Fibroblast of skin of abdomen (primary cell): Measurements from ENCODE around the gene B4GALT3.

ENCODE experiments used
- DNase-seq: peaks from one replicate; pipeline ENCODE4 v3.0.0-alpha.2; 2013

B4GALT3 gene

DNA sequence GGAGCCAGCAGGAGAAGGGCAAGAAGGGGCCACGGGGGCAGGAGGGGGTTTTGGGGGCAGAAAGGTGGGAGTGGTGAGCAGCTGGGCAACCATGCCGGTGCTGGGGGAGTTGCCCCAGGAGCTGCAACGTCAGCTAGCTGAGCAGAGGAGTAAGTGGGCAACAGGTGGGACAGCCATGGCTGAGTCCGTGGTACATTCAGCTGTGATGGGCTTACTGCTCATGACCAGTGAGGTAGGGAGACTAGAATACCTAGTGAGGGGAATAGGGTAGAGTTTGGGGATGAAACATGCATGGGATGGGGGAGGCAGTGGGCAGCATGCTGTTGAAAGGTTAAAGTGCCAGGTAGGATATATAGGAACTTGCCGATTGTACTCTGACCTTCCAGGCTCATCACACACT is 15.7 kb downstream of the B4GALT3 start:
- DNase-seq: no peak

GRCh38 chr1:161160671-161161145 is 16.6 kb downstream of the B4GALT3 start:
- DNase-seq: no peak

DNA sequence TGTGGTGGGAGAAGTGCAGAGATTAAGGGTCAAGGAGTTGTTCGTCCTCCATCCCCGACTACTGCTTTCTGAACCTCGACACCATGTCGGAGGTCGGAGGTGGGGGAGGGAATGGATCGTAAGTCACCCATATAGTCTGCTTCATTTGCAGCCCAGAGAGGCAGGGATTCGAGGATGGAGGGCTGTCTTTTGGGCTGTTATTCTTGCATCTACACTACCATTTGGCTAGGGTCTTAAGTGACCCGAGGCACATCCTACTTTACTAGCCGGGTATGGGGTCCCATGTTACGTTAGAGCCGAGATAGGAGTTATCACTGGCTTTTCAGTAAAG is 17.4 kb downstream of the B4GALT3 start:
- DNase-seq: no peak

GRCh38 chr1:161159087-161159912 is 18.0 kb downstream of the B4GALT3 start, which contains the start of gene USP21:
TSS of gene USP21 (plus strand) at chr1:161159500. CDS start at chr1:161160641, 1,141 bp downstream.
- DNase-seq: peak; percentile 88

GRCh38 chr1:161158316-161159010 is 18.8 kb downstream of the B4GALT3 start:
- DNase-seq: no peak

DNA sequence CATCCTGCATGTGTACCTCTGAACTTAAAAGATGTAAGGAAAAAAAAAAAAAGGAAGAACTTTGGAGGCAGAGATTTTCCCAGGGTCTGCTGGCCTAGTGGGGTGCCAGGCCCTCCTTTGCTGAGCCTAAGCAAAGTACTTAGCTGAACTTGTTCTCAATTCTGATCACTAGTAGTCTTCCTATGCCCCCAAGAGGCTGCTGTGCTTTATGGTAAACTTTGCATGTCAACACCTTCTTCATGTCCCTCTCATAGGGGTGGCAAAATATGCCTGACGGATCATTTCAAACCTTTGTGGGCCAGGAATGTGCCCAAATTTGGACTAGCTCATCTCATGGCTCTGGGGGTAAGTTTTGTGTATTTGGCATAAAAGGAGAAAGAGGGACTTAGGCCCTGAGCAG is 19.4 kb downstream of the B4GALT3 start:
- no peak for DNase-seq

GRCh38 chr1:161153682-161154337 is 23.5 kb downstream of the B4GALT3 start, which contains the start of gene UFC1:
TSS of gene UFC1 (plus strand) at chr1:161153978. CDS start at chr1:161153998, 20 bp downstream.
- DNase-seq: peak; percentile 90

DNA sequence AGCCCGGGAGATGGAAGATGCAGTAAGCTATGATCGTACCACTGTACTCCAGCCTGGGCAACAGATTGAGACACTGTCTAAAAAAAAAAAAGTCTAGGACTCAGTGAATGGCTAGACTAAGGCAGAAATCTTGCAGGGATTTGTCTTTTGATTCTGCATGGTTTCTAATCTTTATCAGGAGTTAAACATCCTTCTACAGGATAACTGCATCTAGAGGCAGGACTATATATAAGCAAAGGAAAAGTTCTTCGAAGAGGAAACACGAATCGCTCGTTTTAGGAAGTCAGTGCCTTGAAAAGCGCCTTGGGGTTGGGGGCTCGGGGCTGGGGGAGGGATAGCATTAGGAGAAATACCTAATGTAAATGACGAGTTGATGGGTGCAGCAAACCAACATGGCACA is 24.1 kb downstream of the B4GALT3 start:
- DNase-seq: no peak

DNA sequence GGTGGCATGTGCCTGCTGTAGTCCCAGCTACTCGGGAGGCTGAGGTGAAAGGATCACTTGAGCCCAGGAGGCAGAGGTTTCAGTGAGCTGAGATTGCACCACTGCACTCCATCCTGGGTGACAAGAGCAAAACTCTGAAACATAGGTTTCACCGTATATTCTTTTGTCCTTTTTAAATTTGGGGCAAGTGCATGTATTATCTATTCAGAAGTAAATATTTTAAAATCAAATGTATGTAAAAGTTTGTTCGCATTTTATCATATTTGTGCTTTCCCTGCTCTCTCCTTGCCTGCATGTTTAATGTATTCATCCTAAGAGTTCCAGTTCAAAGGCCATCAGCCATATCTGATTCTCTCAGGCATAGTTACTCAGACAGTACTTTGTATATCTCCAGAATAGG is 31.5 kb downstream of the B4GALT3 start:
- no peak for DNase-seq

GRCh38 chr1:161140755-161141400 is 36.4 kb downstream of the B4GALT3 start:
- DNase-seq: no peak

- DNase-seq: peak; percentile 49
Observed at GRCh38 chr1:161139766-161140165, 37.5 kb downstream of the B4GALT3 start.

- DNase-seq: no peak
Observed at GRCh38 chr1:161138431-161138830, 38.9 kb downstream of the B4GALT3 start.

DNA sequence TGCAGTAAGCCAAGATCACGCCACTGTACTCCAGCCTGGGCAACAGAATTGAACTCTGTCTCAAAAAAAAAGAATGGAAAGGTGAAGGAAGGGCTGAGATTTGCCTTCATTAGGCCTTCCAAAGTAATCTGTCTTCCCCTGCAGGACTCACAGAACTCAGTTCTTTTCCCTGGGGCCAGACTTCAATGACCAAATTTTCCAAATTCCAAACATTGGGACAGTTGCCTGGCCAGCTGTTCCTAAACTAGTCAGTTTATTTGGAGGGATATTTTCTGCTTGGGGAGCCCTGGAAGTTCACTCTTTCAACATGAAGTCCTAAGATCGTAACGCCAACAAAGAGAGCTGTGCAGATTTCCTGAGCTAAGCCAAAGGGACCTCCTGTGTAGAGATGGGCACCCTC is 39.4 kb downstream of the B4GALT3 start:
- DNase-seq: no peak

GRCh38 chr1:161133220-161133740 is 44.0 kb downstream of the B4GALT3 start:
- DNase-seq: no peak

DNA sequence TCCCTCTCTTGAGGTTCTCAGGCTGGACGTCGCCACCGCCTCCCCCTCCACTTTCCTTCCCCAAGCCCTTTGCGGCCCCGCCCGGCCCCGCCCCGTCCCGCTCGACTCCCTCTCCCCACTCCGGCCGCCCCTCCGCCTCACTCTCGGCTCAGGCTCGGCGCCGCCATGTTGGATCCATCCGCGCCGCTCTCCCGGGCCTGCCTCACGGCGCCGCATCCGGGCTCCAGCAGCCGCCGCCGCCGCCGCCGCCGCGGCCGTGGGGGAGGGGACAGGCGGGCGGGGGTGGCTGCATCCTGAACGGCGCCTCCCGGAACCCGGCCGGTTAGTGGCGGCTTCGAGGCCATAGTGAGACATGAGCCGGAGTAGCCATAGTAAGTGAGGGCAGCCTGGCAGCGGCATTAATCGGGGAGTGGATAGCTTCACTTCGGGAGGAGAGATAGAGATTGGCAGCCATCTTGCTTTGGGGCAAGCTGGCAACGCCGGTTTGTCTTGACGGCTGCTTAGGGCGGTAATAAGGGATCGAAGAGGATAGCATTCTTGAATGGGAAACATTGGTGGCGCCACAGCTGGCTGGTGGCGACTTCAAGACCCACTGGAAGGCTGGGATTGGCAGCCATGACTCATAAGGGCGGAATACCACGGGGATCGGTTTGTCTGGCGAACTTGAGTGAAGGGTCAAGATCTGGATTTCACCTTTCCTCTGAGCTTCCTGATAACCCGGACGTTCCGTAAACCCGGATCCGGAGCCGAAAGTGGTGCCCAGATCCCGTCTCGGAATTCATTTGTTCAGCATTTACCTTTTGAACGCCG is 44.7 kb downstream of the B4GALT3 start, which contains the start of gene DEDD:
Gene DEDD (minus strand): TSS at position 258 of the 810 bp plus-strand sequence. CDS start 8,205 bp downstream, outside the sequence.
- DNase-seq: peak; percentile 98

GRCh38 chr1:161131523-161132409 is 45.5 kb downstream of the B4GALT3 start:
- no peak for DNase-seq

- DNase-seq: no peak
Observed at GRCh38 chr1:161130266-161130665, 47.0 kb downstream of the B4GALT3 start.

DNA sequence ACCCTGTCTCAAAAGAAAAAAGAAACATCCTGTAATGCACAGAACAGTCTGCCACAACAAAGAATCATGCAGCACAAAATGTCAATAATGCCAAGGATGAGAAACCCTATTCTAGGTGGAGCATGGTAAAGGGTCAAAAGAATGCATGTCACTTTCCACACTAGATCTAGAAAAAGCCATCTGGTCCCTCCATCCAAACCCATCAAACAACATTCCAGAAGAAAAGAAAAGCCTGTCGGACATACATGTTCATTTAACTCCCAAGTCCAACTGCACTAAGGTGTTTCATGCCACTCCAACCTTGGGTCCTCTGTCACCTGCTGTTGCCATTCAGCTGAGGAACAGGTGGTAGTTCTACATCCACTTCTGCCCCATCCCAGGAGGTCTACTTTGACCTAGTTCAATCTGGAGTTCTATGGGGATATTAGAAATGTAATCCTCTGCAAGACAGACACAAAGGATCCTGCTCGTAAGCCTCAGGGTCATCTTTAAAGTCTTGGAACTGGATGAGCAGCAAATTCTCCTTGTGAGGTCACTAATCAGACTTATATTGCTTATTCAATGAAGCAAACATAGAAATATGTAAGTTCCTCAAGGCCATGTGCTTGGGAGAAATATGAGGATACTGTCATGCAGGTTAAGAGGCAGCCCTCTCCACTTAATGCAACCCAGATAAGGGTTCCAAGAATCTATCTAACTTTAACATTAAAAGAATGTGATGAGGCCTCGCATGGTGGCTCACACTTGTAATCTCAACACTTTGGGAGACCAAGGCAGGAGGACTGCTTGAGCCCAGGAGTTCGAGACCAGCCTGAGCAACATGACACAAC is 48.5 kb downstream of the B4GALT3 start:
- no peak for DNase-seq

DNA sequence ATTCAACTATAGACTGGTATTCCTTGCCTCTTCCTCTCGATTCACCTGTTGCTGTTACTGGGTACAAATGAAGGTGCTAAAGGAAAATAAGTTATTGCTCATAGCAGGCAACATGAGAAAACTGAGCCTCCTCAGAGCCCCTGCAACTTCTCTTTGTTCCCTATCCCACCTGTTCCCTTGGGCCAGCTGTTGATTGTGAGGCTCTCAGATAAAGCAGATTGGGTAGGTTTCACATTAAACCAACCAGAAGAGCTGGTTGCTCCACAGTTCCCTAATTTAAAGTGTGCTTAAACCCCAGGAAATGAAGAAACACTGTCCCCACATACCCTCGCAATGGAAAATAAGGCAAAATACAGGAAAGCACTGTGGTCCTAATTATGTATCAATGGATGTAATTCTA is 49.7 kb downstream of the B4GALT3 start:
- DNase-seq: no peak
